Bronchus fibroblast of lung (primary cell): ENCODE results near the gene TMED1. TPM values are rescaled to one million over a fixed set of nuclear protein-coding genes. Genes with fewer than 3 reads are reported as not detected.

Source experiments
- total RNA-seq: library from RNA; depleted of rRNA; stranded (reverse); fragments of >200 nt; gene quantifications from 2 replicates; pipeline ENCODE4 v1.2.3, GENCODE V29; 2015

TMED1 gene, protein sequence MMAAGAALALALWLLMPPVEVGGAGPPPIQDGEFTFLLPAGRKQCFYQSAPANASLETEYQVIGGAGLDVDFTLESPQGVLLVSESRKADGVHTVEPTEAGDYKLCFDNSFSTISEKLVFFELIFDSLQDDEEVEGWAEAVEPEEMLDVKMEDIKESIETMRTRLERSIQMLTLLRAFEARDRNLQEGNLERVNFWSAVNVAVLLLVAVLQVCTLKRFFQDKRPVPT
- 48.3 and 52.6 TPM in 2 replicates for total RNA-seq

DNA sequence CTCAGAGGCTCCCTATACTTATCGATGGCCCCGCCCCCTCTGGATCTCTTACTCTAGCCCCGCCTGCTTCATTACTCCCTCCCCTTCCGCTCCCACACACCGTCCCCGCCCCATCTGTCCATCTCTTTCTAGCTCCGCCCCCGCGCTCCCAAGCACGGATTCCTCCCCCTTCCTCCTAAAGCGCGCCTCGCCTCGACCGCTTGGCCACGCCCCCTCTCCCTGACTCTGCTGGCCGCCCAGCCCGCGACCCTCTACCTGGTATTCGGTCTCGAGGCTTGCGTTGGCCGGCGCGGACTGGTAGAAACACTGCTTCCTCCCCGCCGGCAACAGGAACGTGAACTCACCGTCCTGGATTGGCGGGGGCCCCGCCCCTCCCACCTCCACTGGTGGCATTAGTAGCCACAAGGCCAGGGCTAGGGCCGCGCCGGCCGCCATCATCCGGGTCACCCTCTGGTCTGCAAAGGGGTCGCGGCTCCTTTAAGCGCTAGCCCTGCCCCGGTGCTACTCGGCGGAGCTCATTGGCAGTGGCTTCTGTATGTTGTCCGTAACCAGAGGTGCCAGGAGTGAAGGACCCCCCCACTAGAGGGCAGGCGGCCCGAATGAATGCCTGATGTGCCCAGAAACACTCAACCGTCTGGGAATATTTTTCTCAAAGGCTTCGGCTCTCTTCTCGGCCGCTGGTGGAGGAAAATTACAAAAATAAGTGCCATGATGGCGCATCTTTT lies at the start of gene TMED1:
Gene TMED1 (minus strand): TSS at position 459 of the 725 bp plus-strand sequence. CDS start 21 bp downstream, at position 438.

GRCh38 chr19:10870955-10871603 lies 35.1 kb upstream of the TMED1 start, which contains the start of gene CARM1:
Gene CARM1 (plus strand): TSS chr19:10871553. CDS start chr19:10871703, 150 bp downstream.

DNA sequence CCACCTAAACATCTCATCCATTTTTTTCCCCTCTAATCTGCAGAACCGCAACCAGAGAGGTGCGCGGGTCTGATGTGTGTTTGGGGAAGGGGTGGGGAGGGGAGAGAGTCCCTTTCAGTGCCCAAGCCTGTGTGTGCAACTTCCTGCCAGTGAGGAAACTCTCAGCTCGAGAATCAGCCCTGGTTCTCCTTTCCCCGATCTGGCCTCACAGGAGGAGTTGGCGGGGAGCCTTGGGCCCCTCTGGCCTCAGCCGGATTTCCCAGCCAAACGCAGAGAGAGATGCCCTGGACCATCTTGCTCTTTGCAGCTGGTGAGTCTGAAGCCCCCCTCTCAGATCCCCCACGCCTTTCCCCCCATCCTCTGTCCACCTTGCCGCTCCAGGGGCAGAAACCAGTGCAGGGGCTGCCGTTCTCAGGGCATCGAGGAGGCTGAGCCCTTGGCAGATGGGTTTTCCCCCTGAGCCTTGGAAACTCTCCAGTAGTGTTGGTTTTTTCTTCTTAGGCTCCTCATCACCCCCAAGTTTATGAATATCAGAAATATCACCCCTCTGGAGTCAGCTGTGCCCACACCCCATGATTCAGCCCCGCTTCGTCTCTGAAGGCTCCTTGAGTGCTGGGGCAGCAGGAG lies 12.3 kb upstream of the TMED1 start, which contains the start of gene C19orf38:
Gene C19orf38 (plus strand): TSS at position 186 of the 627 bp plus-strand sequence. CDS start 94 bp downstream, at position 280.

Other genes with a start within 250 kb of the TMED1 start
- gene AP1M2, start 248.9 kb downstream of the TMED1 start, total RNA-seq = 2.0 TPM in 1 of 2 replicates, not detected in the other
- 56.5 and 65.3 TPM in 2 replicates for gene SLC44A2, start 210.7 kb downstream of the TMED1 start, total RNA-seq
- gene ILF3, start 181.9 kb downstream of the TMED1 start, total RNA-seq = 122 and 140 TPM in 2 replicates
- 26.7 and 28.7 TPM in 2 replicates for gene QTRT1, start 134.8 kb downstream of the TMED1 start, total RNA-seq
- gene DNM2, start 118.1 kb downstream of the TMED1 start, total RNA-seq = 67.2 and 70.8 TPM in 2 replicates
- gene C19orf38, start 12.2 kb upstream of the TMED1 start, total RNA-seq = 0.15 and 0.17 TPM in 2 replicates
- gene CARM1, start 35.3 kb upstream of the TMED1 start, total RNA-seq = 41.0 and 43.9 TPM in 2 replicates
- gene YIPF2, start 92.4 kb upstream of the TMED1 start, total RNA-seq = 83.4 and 94.5 TPM in 2 replicates
- gene TIMM29, start 92.6 kb upstream of the TMED1 start, total RNA-seq = 23.9 and 30.0 TPM in 2 replicates
- 85.2 and 97.4 TPM in 2 replicates for gene SMARCA4, start 124.8 kb upstream of the TMED1 start, total RNA-seq